Testis (tissue), 2 donors: ENCODE data around the gene TNFRSF4.

ENCODE experiments used
- CTCF ChIP-seq, 3 experiments: fragments of 450-650 bp in 2 of 3; fragments of 200-600 bp in 1 of 3; sonication (generic) in 1 of 3; IDR thresholded peaks; one replicate each; pipeline ENCODE4 v1.5.1; 2016 to 2019; ENCODE audit warnings: antibody characterized with exemption in 3 of 3, mild to moderate bottlenecking in 2 of 3, moderate library complexity in 1 of 3
- POLR2A ChIP-seq: fragments of 450-650 bp; IDR thresholded peaks from one replicate; pipeline ENCODE4 v1.6.1; 2017; ENCODE audit warnings: antibody characterized with exemption, mild to moderate bottlenecking, moderate library complexity

GRCh38 chr1:1189111-1189510 lies 24.8 kb downstream of the TNFRSF4 start:
- no peak for TF ChIP-seq POLR2A
- no peak for TF ChIP-seq CTCF (IDR thresholded peaks at IDR 0.05)
